Adrenal gland (tissue), 5 donors: Measurements from ENCODE around the gene CLDN5.

Experiments
- POLR2A ChIP-seq, 2 donors: fragments of 450-650 bp; IDR thresholded peaks; one replicate each; pipeline ENCODE4 v1.6.1; 2017; ENCODE audit warnings: antibody characterized with exemption in 2 of 2, mild to moderate bottlenecking in 2 of 2, moderate library complexity in 1 of 2
- TF ChIP-seq, protein P1 (sequence below), 6 experiments: fragments of 450-650 bp in 4 of 6; fragments of 200-600 bp in 2 of 6; sonication (generic) in 1 of 6; IDR thresholded peaks; 1 replicate in 5 of 6; 2 replicates in 1 of 6; pipeline versions ENCODE4 v1.5.1 to v1.8.0; 2016 to 2021; ENCODE audit warnings: antibody characterized with exemption in 6 of 6, mild to moderate bottlenecking in 2 of 6, moderate library complexity in 1 of 6
- donor health status: DM: no; HTN: no; CAD: no.

DNA sequence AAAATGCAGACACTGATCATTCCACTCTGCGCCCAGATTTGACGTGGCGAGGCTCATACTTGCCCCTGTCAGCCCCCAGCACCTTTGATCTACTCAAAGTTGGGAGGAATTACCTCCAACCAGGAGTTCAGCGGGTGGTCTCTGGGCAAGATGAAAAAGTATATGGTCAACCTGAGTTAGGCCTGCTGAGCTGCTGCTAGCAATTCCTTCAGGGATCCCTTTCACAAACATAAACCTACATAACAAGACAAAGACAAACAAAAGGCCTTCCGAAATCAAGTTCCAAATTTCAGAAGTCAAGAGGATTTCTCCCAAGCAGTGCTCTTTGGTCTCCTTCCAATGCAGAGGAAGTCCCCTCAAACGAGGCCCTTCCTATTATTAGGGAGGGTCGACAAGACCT, 20.8 kb downstream of the CLDN5 start:
- TF ChIP-seq, protein P1, sequence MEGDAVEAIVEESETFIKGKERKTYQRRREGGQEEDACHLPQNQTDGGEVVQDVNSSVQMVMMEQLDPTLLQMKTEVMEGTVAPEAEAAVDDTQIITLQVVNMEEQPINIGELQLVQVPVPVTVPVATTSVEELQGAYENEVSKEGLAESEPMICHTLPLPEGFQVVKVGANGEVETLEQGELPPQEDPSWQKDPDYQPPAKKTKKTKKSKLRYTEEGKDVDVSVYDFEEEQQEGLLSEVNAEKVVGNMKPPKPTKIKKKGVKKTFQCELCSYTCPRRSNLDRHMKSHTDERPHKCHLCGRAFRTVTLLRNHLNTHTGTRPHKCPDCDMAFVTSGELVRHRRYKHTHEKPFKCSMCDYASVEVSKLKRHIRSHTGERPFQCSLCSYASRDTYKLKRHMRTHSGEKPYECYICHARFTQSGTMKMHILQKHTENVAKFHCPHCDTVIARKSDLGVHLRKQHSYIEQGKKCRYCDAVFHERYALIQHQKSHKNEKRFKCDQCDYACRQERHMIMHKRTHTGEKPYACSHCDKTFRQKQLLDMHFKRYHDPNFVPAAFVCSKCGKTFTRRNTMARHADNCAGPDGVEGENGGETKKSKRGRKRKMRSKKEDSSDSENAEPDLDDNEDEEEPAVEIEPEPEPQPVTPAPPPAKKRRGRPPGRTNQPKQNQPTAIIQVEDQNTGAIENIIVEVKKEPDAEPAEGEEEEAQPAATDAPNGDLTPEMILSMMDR (IDR thresholded peaks at IDR 0.05) = no peak
- TF ChIP-seq POLR2A (IDR thresholded peaks at IDR 0.05) = no peak
